Upper lobe of right lung (tissue), 1 donor: ENCODE measurements around the gene COL6A1. TPM values are rescaled to one million over a fixed set of nuclear protein-coding genes. Genes with fewer than 3 reads are reported as not detected.
A peak's percentile ranks its signal among the peaks of the same experiment; 100 is the strongest.

Experiments used
- ATAC-seq: fragments of 200-7000 bp; cut with Tn5 transposase; one replicate; pipeline ENCODE4 v1.9.1; 2020; ENCODE audit warnings: mild to moderate bottlenecking, moderate library complexity
- DNase-seq: peaks from one replicate; pipeline ENCODE4 v3.0.0-alpha.2; 2020
- H3K27ac ChIP-seq: fragments of 200-600 bp; one replicate; pipeline ENCODE4 v1.8.0; 2022
- H3K27me3 ChIP-seq: fragments of 200-600 bp; one replicate; pipeline ENCODE4 v1.8.0; 2022; ENCODE audit warnings: mild to moderate bottlenecking
- H3K36me3 ChIP-seq: fragments of 200-600 bp; one replicate; pipeline ENCODE4 v1.8.0; 2022
- H3K4me1 ChIP-seq: fragments of 200-600 bp; one replicate; pipeline ENCODE4 v1.8.0; 2022
- H3K4me3 ChIP-seq: fragments of 200-600 bp; one replicate; pipeline ENCODE4 v1.8.0; 2022; ENCODE audit warnings: mild to moderate bottlenecking
- H3K9me3 ChIP-seq: fragments of 200-600 bp; one replicate; pipeline ENCODE4 v1.8.0; 2022
- intact Hi-C: fragments of 100-400 bp; cut with DNase I; formaldehyde crosslinking; loops from one replicate; pipeline ENCODE4 v1.11.0; 2022
- total RNA-seq: library from RNA; stranded (reverse); fragmentation: NEBNext Ultra II Directional; extraction: Animal tissue kit (Norgen Biotek cat#: 25700); gene quantifications from one replicate; pipeline ENCODE4 v1.2.1, GENCODE V29; 2021
- TF ChIP-seq, protein P1 (sequence below): fragments of 200-600 bp; IDR thresholded peaks from one replicate; pipeline ENCODE4 v1.8.0; 2022; ENCODE audit warnings: antibody characterized with exemption
- donor health status: DM: no; HTN: yes; CAD: no; lungs with severe emphysema.

COL6A1 gene
- total RNA-seq, 1 donor from 2014 or later = 175 TPM

DNA sequence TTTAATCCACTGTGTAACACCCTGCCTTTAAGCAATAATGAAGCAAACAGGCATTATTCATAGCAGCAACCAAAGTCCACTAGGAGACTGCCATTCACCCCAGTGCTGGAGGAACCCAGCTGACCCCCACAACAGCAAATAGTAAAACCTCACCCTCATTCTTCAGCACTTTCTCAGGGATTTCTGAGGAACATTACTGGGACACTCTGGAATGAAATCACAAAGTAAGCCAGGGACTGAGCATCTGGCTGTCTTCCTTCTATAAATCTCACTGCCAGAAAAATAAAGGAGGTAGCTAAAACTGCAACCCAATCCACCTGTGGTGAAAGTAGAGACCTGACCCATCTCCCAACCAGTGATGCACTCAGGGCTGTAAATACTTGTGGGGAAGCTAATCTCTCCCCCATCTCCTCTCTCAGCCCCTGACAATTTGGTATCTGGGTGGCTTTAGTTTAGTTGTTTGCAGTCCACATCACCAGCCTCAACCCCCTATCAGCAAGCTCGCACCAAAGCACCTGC lies 47.1 kb downstream of the COL6A1 start:
- DNase-seq (no peak), ATAC-seq (peak; percentile 13)
- H3K4me3 ChIP-seq = no peak overlapping the region
- TF ChIP-seq, protein P1, sequence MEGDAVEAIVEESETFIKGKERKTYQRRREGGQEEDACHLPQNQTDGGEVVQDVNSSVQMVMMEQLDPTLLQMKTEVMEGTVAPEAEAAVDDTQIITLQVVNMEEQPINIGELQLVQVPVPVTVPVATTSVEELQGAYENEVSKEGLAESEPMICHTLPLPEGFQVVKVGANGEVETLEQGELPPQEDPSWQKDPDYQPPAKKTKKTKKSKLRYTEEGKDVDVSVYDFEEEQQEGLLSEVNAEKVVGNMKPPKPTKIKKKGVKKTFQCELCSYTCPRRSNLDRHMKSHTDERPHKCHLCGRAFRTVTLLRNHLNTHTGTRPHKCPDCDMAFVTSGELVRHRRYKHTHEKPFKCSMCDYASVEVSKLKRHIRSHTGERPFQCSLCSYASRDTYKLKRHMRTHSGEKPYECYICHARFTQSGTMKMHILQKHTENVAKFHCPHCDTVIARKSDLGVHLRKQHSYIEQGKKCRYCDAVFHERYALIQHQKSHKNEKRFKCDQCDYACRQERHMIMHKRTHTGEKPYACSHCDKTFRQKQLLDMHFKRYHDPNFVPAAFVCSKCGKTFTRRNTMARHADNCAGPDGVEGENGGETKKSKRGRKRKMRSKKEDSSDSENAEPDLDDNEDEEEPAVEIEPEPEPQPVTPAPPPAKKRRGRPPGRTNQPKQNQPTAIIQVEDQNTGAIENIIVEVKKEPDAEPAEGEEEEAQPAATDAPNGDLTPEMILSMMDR = no peak
- no peaks in the 10 kb centered on the region for H3K36me3 ChIP-seq
- H3K4me1 ChIP-seq = peaks cover 9% of the 10 kb centered on the region
- H3K9me3 ChIP-seq = no peaks in the 10 kb centered on the region
- intact Hi-C loops = no loop called here
- H3K27ac ChIP-seq = peak overlapping the region; percentile 33
- H3K27me3 ChIP-seq = no peaks in the 10 kb centered on the region

DNA sequence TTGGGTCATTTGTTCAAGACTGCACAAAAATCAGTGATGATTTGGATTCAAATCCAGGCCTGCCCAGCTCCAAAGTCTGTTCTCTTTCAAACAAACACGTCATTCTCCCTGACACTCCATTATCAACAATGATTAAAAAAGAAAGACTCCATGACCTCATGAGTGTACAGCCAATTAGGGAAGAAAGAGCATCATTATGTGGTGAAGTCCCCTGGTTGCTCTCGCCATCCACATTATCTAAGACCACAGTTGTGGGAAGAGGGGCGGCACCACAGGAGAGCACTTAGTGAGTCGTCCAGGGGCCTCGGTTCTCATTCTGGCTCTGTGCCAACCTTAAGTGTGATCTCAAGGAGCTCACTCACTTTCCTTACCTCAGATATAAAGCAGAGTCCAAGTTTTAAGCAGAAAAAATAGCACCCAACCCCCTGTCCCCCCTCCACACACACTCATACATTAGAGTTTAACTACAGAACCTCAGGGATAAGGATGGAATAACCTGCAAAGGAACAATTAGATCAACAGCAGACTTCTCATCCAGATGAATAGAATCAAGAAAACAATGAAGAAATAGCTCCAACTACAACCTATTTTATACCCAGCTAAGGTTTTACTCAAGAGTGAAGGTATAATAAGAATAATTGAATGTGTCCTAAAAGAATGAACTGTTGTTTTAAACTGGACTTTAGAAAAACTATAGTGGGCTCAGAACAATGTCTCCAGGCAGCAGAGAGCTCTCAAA lies 47.8 kb downstream of the COL6A1 start:
- Histone ChIP-seq H3K4me3 (no peak overlapping the region), H3K36me3 (no peaks in the 10 kb centered on the region), H3K27ac (peak overlapping the region; percentile 33), H3K4me1 (peaks cover 9% of the 10 kb centered on the region), H3K9me3 (no peaks in the 10 kb centered on the region), H3K27me3 (no peaks in the 10 kb centered on the region)
- TF ChIP-seq, protein P1 = no peak
- DNase-seq (no peak), ATAC-seq (no peak)
- intact Hi-C loops = no loop called here

DNA sequence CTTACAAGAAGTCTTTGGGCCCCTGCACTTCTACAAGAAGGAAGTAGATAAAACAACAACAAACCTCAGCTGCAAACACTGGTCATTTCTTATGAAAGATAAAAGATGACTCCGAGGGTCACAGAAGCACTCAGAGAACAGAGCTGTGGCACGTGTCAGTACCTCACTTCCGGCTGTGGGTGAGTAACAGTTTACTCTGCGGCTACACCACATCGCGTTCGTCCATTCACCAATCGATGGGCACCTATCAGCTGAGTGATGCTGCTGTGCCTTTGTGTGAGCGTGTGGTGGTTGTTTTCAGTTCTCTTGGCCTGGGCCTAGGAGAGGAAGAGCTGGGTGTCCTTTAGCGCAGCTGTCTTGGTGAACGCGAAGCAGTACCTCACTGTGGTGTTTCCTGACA lies 49.9 kb downstream of the COL6A1 start:
- Histone ChIP-seq H3K27ac (no peak overlapping the region), H3K9me3 (no peaks in the 10 kb centered on the region), H3K36me3 (no peaks in the 10 kb centered on the region), H3K4me3 (no peak overlapping the region), H3K4me1 (peaks cover 9% of the 10 kb centered on the region), H3K27me3 (no peaks in the 10 kb centered on the region)
- no peak for DNase-seq
- TF ChIP-seq, protein P1 = no peak
- ATAC-seq = no peak
- intact Hi-C loops = no loop called here

DNA sequence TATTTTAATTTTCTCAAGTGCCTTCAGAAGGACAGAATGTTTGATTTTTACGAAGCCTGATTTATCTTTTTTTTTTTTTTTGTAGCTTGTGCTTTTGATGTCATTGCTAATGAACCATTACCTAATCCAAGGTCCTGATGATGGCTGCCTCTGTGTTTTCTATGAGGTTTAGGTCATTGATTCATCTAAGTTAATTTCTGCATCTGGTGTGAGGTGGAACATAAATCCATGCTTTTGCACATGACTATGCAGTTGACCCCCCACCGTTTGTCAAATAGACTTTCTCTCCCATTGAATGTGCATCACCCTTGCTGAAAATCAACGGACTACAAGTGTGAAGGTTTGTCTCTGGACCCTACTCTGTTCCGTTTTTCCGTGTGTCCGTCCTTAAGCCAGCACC lies 50.5 kb downstream of the COL6A1 start:
- Histone ChIP-seq H3K36me3 (no peaks in the 10 kb centered on the region), H3K4me1 (peaks cover 7% of the 10 kb centered on the region), H3K9me3 (no peaks in the 10 kb centered on the region), H3K27ac (no peak overlapping the region), H3K4me3 (no peak overlapping the region), H3K27me3 (no peaks in the 10 kb centered on the region)
- no peak for ATAC-seq
- TF ChIP-seq, protein P1 = no peak
- intact Hi-C loops = no loop called here
- DNase-seq = no peak

DNA sequence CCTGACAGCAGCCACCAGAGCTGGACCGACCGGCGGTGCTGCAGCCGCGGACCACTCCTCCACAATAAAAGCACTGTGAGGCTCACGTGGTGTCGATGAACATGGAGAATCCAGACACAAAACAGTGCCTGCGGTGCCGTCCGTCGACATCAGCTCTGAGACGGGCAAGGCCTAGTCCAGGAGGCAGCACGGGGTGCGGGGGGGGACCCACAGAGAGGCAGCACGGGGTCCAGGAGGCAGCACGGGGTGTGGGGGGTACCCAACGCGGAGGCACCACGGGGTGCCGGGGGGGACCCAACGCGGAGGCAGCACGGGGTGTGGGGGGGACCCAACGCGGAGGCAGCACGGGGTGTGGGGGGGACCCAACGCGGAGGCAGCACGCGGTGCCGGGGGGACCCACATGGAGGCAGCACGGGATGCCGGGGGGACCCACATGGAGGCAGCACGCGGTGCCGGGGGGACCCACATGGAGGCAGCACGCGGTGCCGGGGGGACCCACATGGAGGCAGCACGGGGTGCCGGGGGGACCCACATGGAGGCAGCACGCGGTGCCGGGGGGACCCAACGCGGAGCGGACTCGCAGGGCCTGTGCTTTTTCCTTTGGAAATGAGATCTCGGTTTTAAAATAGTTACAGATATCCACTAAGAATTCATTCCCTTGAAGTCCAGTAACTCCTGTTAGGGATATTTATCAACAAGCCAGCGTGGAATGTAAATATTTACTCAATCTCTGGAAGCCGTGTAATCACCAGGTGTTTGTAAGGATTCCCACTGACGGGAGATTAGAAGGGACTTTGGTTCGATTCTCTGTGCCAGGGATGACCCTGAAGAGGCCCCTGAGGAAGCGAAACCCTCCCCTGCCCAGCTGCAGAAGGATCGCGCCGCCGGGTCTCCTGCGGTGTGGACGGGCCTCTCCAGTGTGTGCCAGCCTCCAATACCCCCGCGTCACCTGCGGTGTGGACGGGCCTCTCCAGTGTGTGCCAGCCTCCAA lies 52.1 kb downstream of the COL6A1 start:
- no peak for ATAC-seq
- Histone ChIP-seq H3K36me3 (no peaks in the 10 kb centered on the region), H3K4me3 (no peak overlapping the region), H3K4me1 (peaks cover 3% of the 10 kb centered on the region), H3K27me3 (no peaks in the 10 kb centered on the region), H3K9me3 (no peaks in the 10 kb centered on the region), H3K27ac (no peak overlapping the region)
- TF ChIP-seq, protein P1 = no peak
- intact Hi-C loops = no loop called here
- peak; percentile 62 for DNase-seq
